ENCODE data around the gene RBM3. TPM values are rescaled to one million over a fixed set of nuclear protein-coding genes. Genes with fewer than 3 reads are reported as not detected.
A peak's percentile ranks its signal among the peaks of the same experiment; 100 is the strongest.

RBM3 gene
- total RNA-seq, 1 donor from 2014 or later: 170 TPM

- ATAC-seq: no peak
Observed at GRCh38 chrX:48613502-48614160, 39.3 kb downstream of the RBM3 start.

GRCh38 chrX:48616576-48616975, 42.3 kb downstream of the RBM3 start:
- no peaks in the 10 kb centered on the region for H3K9me3 ChIP-seq
- no peak for DNase-seq
- H3K27me3 ChIP-seq: no peaks in the 10 kb centered on the region
- no peak for TF ChIP-seq CTCF (IDR thresholded peaks at IDR 0.05)
- no peaks in the 10 kb centered on the region for H3K36me3 ChIP-seq
- H3K4me1 ChIP-seq: no peaks in the 10 kb centered on the region
- no peak overlapping the region for H3K4me3 ChIP-seq
- ATAC-seq: peak; percentile 76
- intact Hi-C loops (cut with DNase I): no loop called here
- H3K27ac ChIP-seq: no peak overlapping the region

More at GRCh38 chrX:48613502-48614160, 39.3 kb downstream of the RBM3 start:
- H3K27me3 ChIP-seq: no peaks in the 10 kb centered on the region
- H3K4me3 ChIP-seq: no peak overlapping the region
- intact Hi-C loops (cut with DNase I): no loop called here
- H3K4me1 ChIP-seq: no peaks in the 10 kb centered on the region
- H3K9me3 ChIP-seq: no peaks in the 10 kb centered on the region
- no peak overlapping the region for H3K27ac ChIP-seq
- H3K36me3 ChIP-seq: no peaks in the 10 kb centered on the region
- TF ChIP-seq CTCF (IDR thresholded peaks at IDR 0.05): no peak
- no peak for DNase-seq

GRCh38 chrX:48617542-48618340, 43.5 kb downstream of the RBM3 start:
- no peak for DNase-seq
- Histone ChIP-seq H3K4me3 (no peak overlapping the region), H3K27me3 (no peaks in the 10 kb centered on the region), H3K36me3 (no peaks in the 10 kb centered on the region), H3K9me3 (no peaks in the 10 kb centered on the region), H3K27ac (no peak overlapping the region), H3K4me1 (no peaks in the 10 kb centered on the region)
- ATAC-seq: no peak
- intact Hi-C loops (cut with DNase I): no loop called here
- no peak for TF ChIP-seq CTCF (IDR thresholded peaks at IDR 0.05)

- no peak overlapping the region for H3K27ac ChIP-seq
- peaks cover 3% of the 10 kb centered on the region for H3K4me1 ChIP-seq
- no peaks in the 10 kb centered on the region for H3K36me3 ChIP-seq
- H3K27me3 ChIP-seq: no peaks in the 10 kb centered on the region
- ATAC-seq: no peak
- H3K9me3 ChIP-seq: no peaks in the 10 kb centered on the region
- DNase-seq: no peak
- no peak for TF ChIP-seq CTCF (IDR thresholded peaks at IDR 0.05)
- no peak overlapping the region for H3K4me3 ChIP-seq
- intact Hi-C loops (cut with DNase I): no loop called here
Observed at GRCh38 chrX:48626401-48627298, 52.4 kb downstream of the RBM3 start.

Other genes starting within 250 kb of the RBM3 start
- gene SSX3, start 217.8 kb upstream of the RBM3 start, total RNA-seq: not detected
- not detected for gene SSX4, start 190.9 kb upstream of the RBM3 start, total RNA-seq
- gene SSX4B, start 162.5 kb upstream of the RBM3 start, total RNA-seq: not detected
- 21.5 TPM for gene SLC38A5, start 104.2 kb upstream of the RBM3 start, total RNA-seq
- 33.9 TPM for gene FTSJ1, start 98.3 kb upstream of the RBM3 start, total RNA-seq
- 8.9 TPM for gene PORCN, start 65.5 kb upstream of the RBM3 start, total RNA-seq
- 93.4 TPM for gene EBP, start 52.7 kb upstream of the RBM3 start, total RNA-seq
- 14.6 TPM for gene TBC1D25, start 34.8 kb upstream of the RBM3 start, total RNA-seq
- gene WDR13, start 23.0 kb downstream of the RBM3 start, total RNA-seq: 121 TPM
- 25.3 TPM for gene WAS, start 109.3 kb downstream of the RBM3 start, total RNA-seq
- 3.0 TPM for gene SUV39H1, start 122.2 kb downstream of the RBM3 start, total RNA-seq
- gene GLOD5, start 187.3 kb downstream of the RBM3 start, total RNA-seq: 2.6 TPM
- gene GATA1, start 212.1 kb downstream of the RBM3 start, total RNA-seq: 0.87 TPM
- gene HDAC6, start 227.6 kb downstream of the RBM3 start, total RNA-seq: 94.2 TPM